GM18873 (cell line): ENCODE measurements around the gene XYLT1.

Experiments
- ATAC-seq: cut with Tn5 transposase; IDR thresholded peaks from one replicate; pipeline ENCODE4 v1.9.1; 2021; ENCODE audit warnings: mild to moderate bottlenecking, moderate library complexity, moderate number of reproducible peaks; ENCODE audit not compliant: unreplicated experiment, low FRiP score

The XYLT1 gene

GRCh38 chr16:17408296-17408695, 62.5 kb downstream of the XYLT1 start:
- ATAC-seq: no peak

- ATAC-seq: no peak
Observed at GRCh38 chr16:17407321-17407720, 63.4 kb downstream of the XYLT1 start.

GRCh38 chr16:17404941-17405689, 65.6 kb downstream of the XYLT1 start:
- ATAC-seq: no peak

- no peak for ATAC-seq
Observed at GRCh38 chr16:17403859-17404545, 66.8 kb downstream of the XYLT1 start.

GRCh38 chr16:17403156-17403809, 67.5 kb downstream of the XYLT1 start:
- ATAC-seq: no peak

- ATAC-seq: no peak
Observed at GRCh38 chr16:17397499-17397891, 73.3 kb downstream of the XYLT1 start.

GRCh38 chr16:17396762-17397498, 73.8 kb downstream of the XYLT1 start:
- ATAC-seq: no peak

- no peak for ATAC-seq
Observed at GRCh38 chr16:17395849-17396480, 74.8 kb downstream of the XYLT1 start.

- ATAC-seq: no peak
Observed at GRCh38 chr16:17392857-17393692, 77.7 kb downstream of the XYLT1 start.

GRCh38 chr16:17392127-17392856, 78.5 kb downstream of the XYLT1 start:
- ATAC-seq: no peak

- ATAC-seq: no peak
Observed at GRCh38 chr16:17391715-17392114, 79.0 kb downstream of the XYLT1 start.

- ATAC-seq: no peak
Observed at GRCh38 chr16:17389384-17389783, 81.4 kb downstream of the XYLT1 start.

GRCh38 chr16:17387256-17387655, 83.5 kb downstream of the XYLT1 start:
- no peak for ATAC-seq

- no peak for ATAC-seq
Observed at GRCh38 chr16:17386229-17386628, 84.5 kb downstream of the XYLT1 start.

- ATAC-seq: no peak
Observed at GRCh38 chr16:17384471-17384870, 86.3 kb downstream of the XYLT1 start.

- ATAC-seq: no peak
Observed at GRCh38 chr16:17382949-17383863, 87.6 kb downstream of the XYLT1 start.

- ATAC-seq: no peak
Observed at GRCh38 chr16:17382514-17382913, 88.2 kb downstream of the XYLT1 start.

- no peak for ATAC-seq
Observed at GRCh38 chr16:17381784-17382183, 89.0 kb downstream of the XYLT1 start.
